B cell (primary cell): ENCODE measurements around the gene MYOZ2. TPM values are rescaled to one million over a fixed set of nuclear protein-coding genes. Genes with fewer than 3 reads are reported as not detected.

Experiments
- ATAC-seq: fragments of 200-7000 bp; cut with Tn5 transposase; one replicate; pipeline ENCODE4 v1.10.0; 2021; ENCODE audit warnings: low read depth, mild to moderate bottlenecking, moderate number of reproducible peaks, moderate library complexity
- CTCF ChIA-PET: fragments of 350-600 bp; sonication (Branson Sonifier 250); formaldehyde crosslinking; loops from one replicate; lab custom pipeline; 2021; ENCODE audit warnings: antibody characterized with exemption, inconsistent platforms; lab: Charles Lee
- POLR2A ChIA-PET: fragments of 350-600 bp; sonication (Branson Sonifier 250); formaldehyde crosslinking; loops from one replicate; lab custom pipeline; 2021; ENCODE audit warnings: antibody characterized with exemption; lab: Charles Lee
- DNase-seq: peaks from one replicate; pipeline ENCODE4 v3.0.0; 2013
- H2AFZ ChIP-seq: 2 replicates; pipeline ENCODE4 v1.6.1; 2012; ENCODE audit warnings: mild to moderate bottlenecking, low read depth, low read length; ENCODE audit not compliant: insufficient read depth, poor library complexity, severe bottlenecking
- H3K27ac ChIP-seq, 2 donors: 1 replicate in 1 of 2; 2 replicates in 1 of 2; pipeline ENCODE4 v1.5.1; 2012 to 2013; ENCODE audit warnings: low read length in 2 of 2, mild to moderate bottlenecking in 2 of 2, moderate library complexity in 1 of 2
- H3K27me3 ChIP-seq, 4 experiments: fragments of 200-600 bp in 1 of 4; sonication (generic) in 1 of 4; replicated peaks in 1 of 4; 1 replicate in 2 of 4; 2 replicates in 2 of 4; pipeline versions ENCODE4 v1.6.1 to v1.7.0; 2013 to 2016; ENCODE audit warnings: low read length in 3 of 4, mild to moderate bottlenecking in 2 of 4, mixed read lengths in 1 of 4, moderate library complexity in 1 of 4; ENCODE audit not compliant: insufficient read depth in 4 of 4, control insufficient read depth in 3 of 4; ENCODE audit errors: control extremely low read depth in 1 of 4
- H3K36me3 ChIP-seq, 2 experiments: replicated peaks in 1 of 2; 1 replicate in 1 of 2; 2 replicates in 1 of 2; pipeline versions ENCODE4 v1.6.1 to v1.7.1; 2013; ENCODE audit warnings: low read length in 1 of 2; ENCODE audit not compliant: insufficient read depth in 2 of 2, control insufficient read depth in 1 of 2; ENCODE audit errors: control extremely low read depth in 1 of 2, extremely low read depth in 1 of 2
- H3K4me1 ChIP-seq, 2 donors: fragments of 200-600 bp in 1 of 2; sonication (generic) in 1 of 2; 1 replicate in 1 of 2; 2 replicates in 1 of 2; pipeline versions ENCODE4 v1.5.1 to v1.6.1; 2013 to 2017; ENCODE audit warnings: low read length in 2 of 2; ENCODE audit not compliant: control insufficient read depth in 2 of 2, insufficient read depth in 2 of 2
- H3K4me2 ChIP-seq: replicated peaks from 2 replicates; pipeline ENCODE3; 2012; ENCODE audit warnings: mild to moderate bottlenecking, low read depth, low read length; ENCODE audit not compliant: poor library complexity, severe bottlenecking
- H3K4me3 ChIP-seq, 5 experiments: fragments of 200-600 bp in 1 of 5; sonication (generic) in 1 of 5; 1 replicate in 3 of 5; 2 replicates in 2 of 5; pipeline versions ENCODE4 v1.5.1 to v1.7.0; 2011 to 2016; ENCODE audit warnings: low read length in 4 of 5, mild to moderate bottlenecking in 4 of 5, low read depth in 2 of 5, control low read depth in 1 of 5, moderate library complexity in 1 of 5; ENCODE audit not compliant: insufficient read depth in 1 of 5; ENCODE audit errors: control extremely low read depth in 1 of 5, extremely low read depth in 1 of 5
- H3K79me2 ChIP-seq: fragments of 200-600 bp; sonication (generic); one replicate; pipeline ENCODE4 v1.6.0; 2016; ENCODE audit warnings: low read length; ENCODE audit not compliant: control insufficient read depth, insufficient read depth
- H3K9ac ChIP-seq: fragments of 200-600 bp; sonication (generic); 2 replicates; pipeline ENCODE4 v1.6.1; 2017; ENCODE audit warnings: mild to moderate bottlenecking, low read length, moderate library complexity
- H3K9me3 ChIP-seq, 3 donors: one replicate each; pipeline versions ENCODE4 v1.6.1 to v1.7.1; 2013; ENCODE audit warnings: low read length in 2 of 3; ENCODE audit not compliant: control insufficient read depth in 2 of 3, insufficient read depth in 1 of 3; ENCODE audit errors: control extremely low read depth in 1 of 3
- H4K20me1 ChIP-seq: 2 replicates; pipeline ENCODE4 v1.6.0; 2012; ENCODE audit warnings: mild to moderate bottlenecking, low read length; ENCODE audit not compliant: insufficient read depth, control insufficient read depth, poor library complexity, severe bottlenecking
- H3K27ac Mint-ChIP-seq: one replicate; pipeline ENCODE4 v1.8.0; 2021; ENCODE audit warnings: mixed read lengths
- H3K27me3 Mint-ChIP-seq: one replicate; pipeline ENCODE4 v1.8.0; 2021; ENCODE audit warnings: mixed read lengths
- H3K4me1 Mint-ChIP-seq: one replicate; pipeline ENCODE4 v1.8.0; 2021; ENCODE audit warnings: mixed read lengths
- H3K4me3 Mint-ChIP-seq: one replicate; pipeline ENCODE4 v1.8.0; 2021; ENCODE audit warnings: mixed read lengths
- H3K9me3 Mint-ChIP-seq: one replicate; pipeline ENCODE4 v1.8.0; 2022; ENCODE audit warnings: mixed read lengths; ENCODE audit not compliant: insufficient read depth
- CTCF ChIP-seq: fragments of 200-600 bp; IDR thresholded peaks from one replicate; pipeline ENCODE4 v1.8.0; 2022; ENCODE audit warnings: antibody characterized with exemption, mild to moderate bottlenecking
- EZH2 ChIP-seq: IDR thresholded peaks from 2 replicates; pipeline ENCODE4 v1.6.1; 2012; ENCODE audit warnings: borderline replicate concordance, low read depth, mild to moderate bottlenecking, moderate library complexity, low read length; ENCODE audit not compliant: insufficient read depth, poor library complexity, severe bottlenecking
- WGBS: methylation state at CpG from one replicate; pipeline ENCODE4 v1.1.5; 2013; ENCODE audit warnings: missing lambda C conversion rate; ENCODE audit not compliant: insufficient coverage; 5-methylcytosine and 5-hydroxymethylcytosine counted together
- intact Hi-C: fragments of 100-400 bp; cut with micrococcal nuclease; formaldehyde crosslinking; loops from one replicate; pipeline ENCODE4 v1.10.0; 2022
- polyA plus RNA-seq: library from polyadenylated mRNA; depleted of rRNA; stranded (reverse); fragments of >200 nt; gene quantifications from 2 replicates; pipeline ENCODE4 v1.2.3, GENCODE V29; 2012
- total RNA-seq, 2 donors: library from RNA; stranded (reverse); fragments of 120-200 nt in 1 of 2; gene quantifications; 1 replicate in 1 of 2; 2 replicates in 1 of 2; pipeline versions ENCODE4 v1.2.3 to v1.2.4, GENCODE V29; 2013 to 2022

The MYOZ2 gene
- total and polyA plus RNA-seq, 2 donors (not counting 1 experiment from before 2014, with no cell fraction given) = not detected

- Histone ChIP-seq H3K4me2 (no peak overlapping the region), H3K4me3 (no peak overlapping the region), H3K36me3 (no peaks in the 10 kb centered on the region), H4K20me1 (no peaks in the 10 kb centered on the region), H3K27ac (no peak overlapping the region), H3K9ac (no peak overlapping the region), H3K79me2 (no peaks in the 10 kb centered on the region), H3K9me3 (peaks cover 0 to 1% (median 0%) of the 10 kb centered on the region in 3 donors), H2AFZ (no peak overlapping the region), H3K27me3 (no peaks in the 10 kb centered on the region), H3K4me1 (no peaks in the 10 kb centered on the region)
- CTCF ChIA-PET = no interaction called here
- Mint-ChIP-seq H3K27me3 (peaks cover 9% of the 10 kb centered on the region), H3K4me3 (no peak overlapping the region), H3K4me1 (no peaks in the 10 kb centered on the region), H3K9me3 (no peaks in the 10 kb centered on the region), H3K27ac (no peak overlapping the region)
- no peak for TF ChIP-seq CTCF
- TF ChIP-seq EZH2 = no peak
- ATAC-seq = no peak
- DNase-seq = no peak
- POLR2A ChIA-PET = no interaction called here
- WGBS = no CpG with 5 or more reads among the region's 3 CpGs
- intact Hi-C loops = no loop called here
Observed at GRCh38 chr4:119165767-119166166, 30.1 kb downstream of the MYOZ2 start.

GRCh38 chr4:119170195-119170594 lies 34.6 kb downstream of the MYOZ2 start:
- Histone ChIP-seq H3K79me2 (no peaks in the 10 kb centered on the region), H2AFZ (no peak overlapping the region), H3K9ac (no peak overlapping the region), H3K4me2 (no peak overlapping the region), H4K20me1 (no peaks in the 10 kb centered on the region), H3K27me3 (no peaks in the 10 kb centered on the region), H3K9me3 (peaks cover 0 to 1% (median 0%) of the 10 kb centered on the region in 3 donors), H3K4me1 (no peaks in the 10 kb centered on the region), H3K36me3 (no peaks in the 10 kb centered on the region), H3K4me3 (no peak overlapping the region), H3K27ac (no peak overlapping the region)
- no peak overlapping the region for H3K4me3 Mint-ChIP-seq
- DNase-seq (no peak), ATAC-seq (no peak)
- H3K27me3 Mint-ChIP-seq = no peaks in the 10 kb centered on the region
- CTCF ChIA-PET = no interaction called here
- intact Hi-C loops = no loop called here
- POLR2A ChIA-PET = no interaction called here
- TF ChIP-seq EZH2 (no peak), CTCF (no peak)
- H3K27ac Mint-ChIP-seq = no peak overlapping the region
- H3K4me1 Mint-ChIP-seq = no peaks in the 10 kb centered on the region
- no peaks in the 10 kb centered on the region for H3K9me3 Mint-ChIP-seq
